Measurements from ENCODE around the gene CCDC136. TPM values are rescaled to one million over a fixed set of nuclear protein-coding genes. Genes with fewer than 3 reads are reported as not detected.

Gene CCDC136
- total RNA-seq, 1 experiment from 2014 or later, result not detected

DNA sequence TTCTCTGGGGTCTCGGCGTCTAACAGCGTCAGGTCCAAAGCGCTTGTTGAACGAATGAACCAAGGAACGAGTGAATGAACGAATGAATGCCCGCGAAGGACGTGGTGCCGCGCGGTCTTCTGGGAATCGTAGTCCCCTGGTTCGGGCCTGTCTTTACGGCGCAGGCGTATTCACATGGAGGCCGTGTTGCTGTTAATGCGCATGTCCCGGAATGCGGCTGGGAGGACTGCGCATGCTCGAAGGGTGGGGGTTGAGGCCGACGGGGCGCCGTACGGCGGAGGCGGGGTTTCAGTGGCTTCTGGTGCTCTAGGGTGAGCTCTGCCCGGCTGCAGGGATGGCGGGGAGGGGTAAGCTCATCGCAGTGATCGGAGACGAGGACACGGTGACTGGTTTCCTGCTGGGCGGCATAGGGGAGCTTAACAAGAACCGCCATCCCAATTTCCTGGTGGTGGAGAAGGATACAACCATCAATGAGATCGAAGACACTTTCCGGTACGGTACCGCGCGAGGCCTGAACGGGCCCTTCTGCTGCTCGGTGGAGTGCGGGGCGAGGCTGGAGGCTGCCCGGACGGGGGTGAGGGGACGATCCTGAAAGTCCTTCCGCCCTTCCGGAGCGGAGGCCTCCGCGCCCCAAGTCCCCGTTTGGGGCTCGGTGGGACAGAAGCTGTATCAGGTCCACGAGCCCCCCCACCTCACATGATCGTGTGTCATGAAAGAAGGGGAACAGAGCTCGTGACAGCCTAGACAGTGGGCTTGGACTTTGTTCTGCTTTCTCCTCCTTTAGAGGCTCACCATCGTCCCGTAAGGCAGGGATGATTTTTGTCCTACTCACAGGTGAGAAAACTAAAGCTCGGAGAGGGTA lies 71.0 kb downstream of the CCDC136 start, which contains the start of gene ATP6V1F:
Gene ATP6V1F, plus strand, starts transcription at position 286 of the 862 bp plus-strand sequence. Its CDS starts 49 bp downstream, at position 335.
- peak; percentile 100 for DNase-seq (ENCODE audit: low spot score)

DNA sequence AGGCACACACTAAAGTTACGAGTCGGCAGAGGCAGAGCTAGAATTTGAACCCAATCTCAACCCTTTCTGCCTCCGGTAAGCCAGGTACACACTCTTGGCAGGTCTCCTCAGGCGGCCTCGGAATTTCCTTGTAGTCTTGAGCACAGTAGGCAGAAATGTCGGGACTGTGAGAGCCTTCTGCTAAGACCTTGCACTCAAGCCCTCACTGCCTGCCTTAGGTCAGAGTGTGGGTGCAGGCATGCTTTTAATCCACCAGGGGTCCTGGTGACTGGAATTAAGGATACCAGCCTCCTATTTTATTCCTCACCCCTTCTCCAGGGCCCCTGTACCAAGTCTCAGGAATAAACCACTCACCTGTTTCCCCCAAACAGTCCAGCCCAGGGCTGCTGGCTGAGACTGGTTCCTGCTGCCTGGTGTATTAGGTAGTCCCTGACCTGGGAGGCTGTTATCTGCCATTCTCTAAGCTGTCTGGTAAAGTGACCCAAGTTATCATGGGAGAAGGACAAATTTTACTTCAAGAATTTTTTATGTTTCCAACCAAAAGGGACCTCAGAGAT lies 71.7 kb downstream of the CCDC136 start:
- peak; percentile 85 for DNase-seq (ENCODE audit: low spot score)

DNA sequence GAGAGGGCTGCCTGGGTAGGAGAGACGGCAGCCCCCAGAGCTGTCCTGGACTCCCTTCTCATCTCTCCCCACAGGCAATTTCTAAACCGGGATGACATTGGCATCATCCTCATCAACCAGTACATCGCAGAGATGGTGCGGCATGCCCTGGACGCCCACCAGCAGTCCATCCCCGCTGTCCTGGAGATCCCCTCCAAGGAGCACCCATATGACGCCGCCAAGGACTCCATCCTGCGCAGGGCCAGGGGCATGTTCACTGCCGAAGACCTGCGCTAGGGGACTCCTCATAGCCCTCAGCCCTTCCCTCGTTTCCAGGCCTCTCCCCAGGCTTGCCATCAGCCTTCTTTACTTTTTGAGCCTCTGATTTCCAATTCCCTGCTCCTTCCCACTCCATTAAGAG lies 73.5 kb downstream of the CCDC136 start:
- no peak for DNase-seq (ENCODE audit: low spot score)

DNA sequence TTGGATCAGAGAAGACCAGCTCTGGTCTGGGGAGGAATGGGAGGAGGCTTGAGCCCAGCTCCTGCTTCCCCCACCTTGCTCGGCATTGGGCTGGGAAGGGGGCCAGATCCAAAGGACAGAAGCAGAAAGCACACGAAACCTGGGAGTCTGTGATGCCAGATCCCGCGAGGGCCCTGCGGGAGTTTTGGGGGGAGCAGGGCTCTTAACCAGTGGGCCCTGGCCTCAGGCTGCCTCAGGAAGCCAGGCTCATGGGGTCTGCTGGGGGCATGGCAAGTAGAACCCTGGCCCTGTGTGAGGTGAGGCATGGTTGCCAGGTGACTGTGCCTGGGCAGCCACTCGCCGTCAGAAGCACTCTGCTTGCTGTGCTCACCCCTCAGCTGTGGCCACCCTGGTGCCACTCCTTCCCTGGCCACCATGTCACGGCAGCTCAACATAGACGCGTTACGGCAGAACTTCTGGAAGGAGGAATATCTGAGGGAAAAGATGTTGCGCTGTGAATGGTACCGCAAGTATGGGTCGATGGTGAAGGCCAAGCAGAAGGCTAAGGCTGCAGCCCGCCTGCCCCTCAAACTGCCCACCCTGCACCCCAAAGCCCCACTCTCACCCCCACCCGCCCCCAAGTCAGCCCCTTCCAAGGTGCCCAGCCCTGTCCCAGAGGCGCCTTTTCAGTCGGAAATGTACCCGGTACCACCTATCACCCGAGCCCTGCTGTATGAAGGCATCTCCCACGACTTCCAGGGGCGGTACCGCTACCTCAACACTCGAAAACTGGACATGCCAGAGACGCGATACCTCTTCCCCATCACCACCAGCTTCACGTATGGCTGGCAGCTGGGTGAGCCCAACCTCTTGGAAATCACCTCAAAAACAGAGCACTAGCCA lies 74.5 kb downstream of the CCDC136 start:
- DNase-seq (ENCODE audit: low spot score), result no peak

DNA sequence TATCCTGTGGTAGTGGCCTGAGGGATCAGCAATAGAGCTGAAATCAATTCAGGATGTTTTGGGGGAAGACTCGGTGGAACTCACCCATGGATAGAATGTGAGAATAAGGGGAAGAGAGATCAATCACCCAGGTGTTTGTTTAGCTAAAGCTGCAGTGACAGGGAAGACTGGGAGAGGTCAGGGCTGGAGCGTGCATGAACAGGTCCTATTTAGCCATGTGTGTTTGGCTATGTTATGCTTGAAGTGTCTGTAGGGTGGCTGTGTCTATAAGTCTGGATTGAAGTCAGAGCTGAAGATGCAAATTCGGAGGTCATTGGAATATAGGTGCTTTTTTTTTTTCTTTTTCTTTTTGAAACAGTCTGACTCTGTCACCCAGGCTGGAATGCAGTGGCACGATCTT lies 75.5 kb downstream of the CCDC136 start:
- no peak for DNase-seq (ENCODE audit: low spot score)

DNA sequence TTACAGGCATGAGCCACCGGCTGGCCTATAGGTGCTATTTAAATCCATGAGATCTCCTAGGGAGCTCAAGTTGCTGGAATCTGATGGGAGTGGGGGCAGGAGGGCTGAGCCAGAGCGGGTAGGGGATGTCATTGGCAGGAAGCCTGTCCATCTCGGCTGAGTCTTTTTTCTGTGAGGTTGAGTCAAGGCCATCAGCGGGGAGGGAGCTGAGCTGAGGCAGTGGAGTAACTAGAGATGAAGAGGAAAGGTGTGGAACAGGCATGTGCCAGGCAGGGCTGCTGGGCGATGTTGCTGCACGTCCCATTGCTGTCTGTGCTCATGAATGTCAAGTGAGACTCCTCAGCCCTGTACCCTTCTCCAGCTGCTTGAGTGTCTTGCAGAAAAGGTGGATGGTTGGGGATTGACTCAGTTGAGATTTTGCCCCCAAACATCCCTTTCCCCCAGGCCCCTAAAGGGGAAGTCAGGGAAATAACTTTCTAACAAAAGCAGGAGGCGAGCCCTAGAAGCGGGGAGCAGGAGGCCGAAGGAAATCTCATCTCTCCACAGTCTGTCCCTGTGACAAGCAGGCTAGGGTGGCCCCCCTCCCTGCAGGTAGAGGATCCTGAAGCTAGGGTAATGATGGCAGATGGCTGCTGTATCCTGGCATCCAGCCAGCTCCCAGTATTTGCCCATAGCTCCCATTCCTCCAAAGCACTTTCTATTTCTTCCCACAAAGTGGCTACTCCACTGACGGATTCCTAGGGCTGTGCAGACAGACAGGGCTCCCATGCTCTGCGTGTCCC lies 76.3 kb downstream of the CCDC136 start:
- DNase-seq (ENCODE audit: low spot score), result peak; percentile 44

DNA sequence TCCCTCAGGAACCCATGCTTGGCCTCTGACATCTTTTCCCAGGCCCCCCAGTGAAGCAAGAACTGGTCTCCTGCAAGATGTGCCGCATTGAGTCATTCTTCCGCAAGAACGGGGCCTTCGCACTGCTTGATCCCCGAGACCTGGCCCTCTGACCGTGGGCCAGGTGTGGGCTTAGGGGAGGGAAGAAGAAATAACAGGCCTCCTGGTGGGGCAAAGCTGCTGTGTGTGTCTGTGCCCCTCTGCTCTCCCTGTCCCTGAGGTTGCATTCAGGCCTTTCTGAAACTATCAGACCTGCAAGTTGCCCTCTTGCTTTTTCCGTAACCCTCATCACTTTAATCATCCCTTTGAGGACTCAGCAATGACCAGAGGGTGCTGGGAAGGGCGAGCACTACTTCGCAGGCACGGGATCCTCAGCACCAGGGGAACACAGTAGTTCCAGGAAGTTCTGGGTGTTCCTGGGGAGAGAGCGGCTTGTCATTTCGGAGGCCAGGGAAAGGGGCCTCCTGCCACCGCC lies 76.9 kb downstream of the CCDC136 start:
- peak; percentile 23 for DNase-seq (ENCODE audit: low spot score)

DNA sequence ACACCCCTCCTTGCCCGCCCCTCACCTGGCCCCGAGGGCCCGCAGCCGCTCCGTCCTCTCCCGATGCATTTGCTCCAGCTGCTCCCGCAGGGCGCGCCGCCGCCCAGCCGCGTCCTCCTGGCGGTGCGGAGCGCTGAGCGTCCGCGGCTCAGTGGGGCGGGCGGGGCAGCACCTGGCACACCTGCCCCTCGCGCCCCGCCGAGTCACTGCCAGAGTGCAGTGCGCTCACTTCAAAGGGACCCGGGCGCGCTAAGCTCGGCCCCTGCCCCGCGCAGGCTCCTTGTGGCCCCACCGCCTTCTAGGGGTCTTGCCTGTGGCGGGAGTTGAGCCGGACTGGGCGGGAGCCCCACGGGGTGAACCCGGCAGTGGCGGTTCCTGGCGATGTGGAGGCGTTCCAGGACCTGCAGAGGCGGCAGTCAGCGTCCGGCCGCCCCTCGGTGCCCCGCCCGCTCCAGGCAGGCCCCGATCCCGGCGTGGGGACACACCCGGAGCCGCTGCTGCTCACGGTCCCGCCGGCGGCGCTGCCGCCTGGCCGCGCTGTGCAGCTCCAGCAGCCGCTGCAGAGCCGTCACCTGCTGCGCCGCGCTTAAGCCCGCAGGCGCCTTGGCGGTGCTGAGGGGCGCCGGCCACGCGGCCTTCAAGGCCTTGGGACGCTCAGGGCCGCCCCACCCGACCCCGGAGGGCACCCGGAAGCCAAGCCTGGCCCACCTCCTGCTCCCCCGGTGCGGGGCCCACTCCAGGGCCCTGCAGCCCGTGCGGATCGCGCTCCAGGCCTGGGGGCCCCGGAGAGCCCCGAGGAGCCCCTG lies 77.6 kb downstream of the CCDC136 start:
- DNase-seq (ENCODE audit: low spot score), result peak; percentile 63

DNA sequence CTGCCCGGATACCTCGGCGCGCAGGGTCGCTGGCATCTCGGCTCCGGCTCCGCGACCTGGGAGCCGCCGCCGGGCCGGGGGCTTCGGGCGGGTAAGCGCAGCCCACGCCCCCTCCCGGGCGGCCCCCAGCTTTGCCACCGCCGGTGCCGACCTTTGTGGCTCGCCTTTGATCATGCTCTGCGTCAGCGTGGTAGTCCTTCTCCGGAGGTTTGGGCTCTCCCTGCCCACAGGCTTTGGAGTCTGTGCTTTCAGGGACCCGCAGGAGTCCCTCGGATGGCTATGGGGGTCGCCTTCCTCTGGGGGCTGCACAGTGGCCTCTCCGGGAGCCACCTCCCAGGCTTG lies 78.1 kb downstream of the CCDC136 start:
- no peak for DNase-seq (ENCODE audit: low spot score)

DNA sequence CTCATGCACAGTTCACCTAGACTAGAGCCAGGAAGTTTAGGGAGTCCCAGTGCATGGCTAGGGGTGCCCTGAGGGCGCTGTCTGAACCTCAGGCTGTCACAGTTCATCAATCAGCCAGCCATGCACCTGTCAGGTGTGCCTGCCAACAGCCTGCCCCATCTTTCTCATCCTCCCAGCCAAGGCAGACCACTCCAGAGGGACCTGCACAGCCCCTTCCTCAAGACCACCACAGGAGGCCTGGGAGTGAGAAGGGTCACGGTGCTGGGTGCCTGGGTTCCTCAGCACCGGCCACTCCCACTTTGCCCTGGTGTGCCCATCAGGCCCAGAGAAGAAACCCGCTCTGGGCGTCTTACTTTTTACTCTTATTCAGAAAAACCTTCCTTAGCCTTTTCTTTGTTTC lies 79.3 kb downstream of the CCDC136 start:
- DNase-seq (ENCODE audit: low spot score), result no peak

Small RNA genes within 50 kb of the gene (small RNA-seq; reads per million reads assigned to genes)
- gene RN7SL81P, result not detected

Other genes with a start within 250 kb of the CCDC136 start
- under 0.01 and 0.86 TPM in 2 replicates for gene GARIN1A, start 119.7 kb upstream of the CCDC136 start, total RNA-seq (2014; rRNA removed; shearing (Covaris generic))
- 61.3 and 68.8 TPM in 2 replicates for gene CALU, start 52.6 kb upstream of the CCDC136 start, total RNA-seq (2014; rRNA removed; shearing (Covaris generic))
- not detected in 2 replicates for gene OPN1SW, start 16.2 kb upstream of the CCDC136 start, total RNA-seq (2014; rRNA removed; shearing (Covaris generic))
- 0.03 and 0.05 TPM in 2 replicates for gene FLNC, start 38.4 kb downstream of the CCDC136 start, total RNA-seq (2014; rRNA removed; shearing (Covaris generic))
- 94.9 and 128 TPM in 2 replicates for gene ATP6V1F, start 70.9 kb downstream of the CCDC136 start, total RNA-seq (2014; rRNA removed; shearing (Covaris generic))
- 1.0 and 1.2 TPM in 2 replicates for gene KCP, start 118.7 kb downstream of the CCDC136 start, total RNA-seq (2014; rRNA removed; shearing (Covaris generic))
- gene IRF5, start 146.0 kb downstream of the CCDC136 start, total RNA-seq (2014; rRNA removed; shearing (Covaris generic)), result 17.9 and 19.1 TPM in 2 replicates